Activated T-cell treated with anti-CD3 and anti-CD28 coated beads for 24 hours (primary cell): ENCODE data around the gene UST.

Experiments used
- DNase-seq: peaks from one replicate; pipeline ENCODE4 v3.0.0-alpha.2; 2020; ENCODE audit warnings: low read depth

The UST gene

GRCh38 chr6:148746363-148747144, at the start of gene UST:
Gene UST, plus strand, starts transcription at chr6:148747030. Its CDS starts 401 bp downstream, at chr6:148747431.
- peak; percentile 37 for DNase-seq

- no peak for DNase-seq
Observed at GRCh38 chr6:148697895-148698440, 48.9 kb upstream of the UST start.

- DNase-seq, result no peak
Observed at GRCh38 chr6:148698671-148699180, 48.1 kb upstream of the UST start.

GRCh38 chr6:148700047-148700715, 46.6 kb upstream of the UST start:
- DNase-seq, result no peak

- DNase-seq, result no peak
Observed at GRCh38 chr6:148700741-148701311, 46.0 kb upstream of the UST start.

GRCh38 chr6:148701375-148701774, 45.5 kb upstream of the UST start:
- DNase-seq, result no peak

GRCh38 chr6:148703900-148704299, 42.9 kb upstream of the UST start:
- no peak for DNase-seq

GRCh38 chr6:148704400-148705246, 42.2 kb upstream of the UST start:
- no peak for DNase-seq

- no peak for DNase-seq
Observed at GRCh38 chr6:148708707-148709106, 38.1 kb upstream of the UST start.

- DNase-seq, result no peak
Observed at GRCh38 chr6:148709577-148709976, 37.3 kb upstream of the UST start.

GRCh38 chr6:148711833-148712654, 34.8 kb upstream of the UST start:
- DNase-seq, result no peak

GRCh38 chr6:148713033-148713738, 33.6 kb upstream of the UST start:
- no peak for DNase-seq

- DNase-seq, result no peak
Observed at GRCh38 chr6:148713921-148714320, 32.9 kb upstream of the UST start.

- DNase-seq, result no peak
Observed at GRCh38 chr6:148716811-148717210, 30.0 kb upstream of the UST start.

GRCh38 chr6:148720406-148720805, 26.4 kb upstream of the UST start:
- DNase-seq, result no peak

- no peak for DNase-seq
Observed at GRCh38 chr6:148720897-148721296, 25.9 kb upstream of the UST start.

GRCh38 chr6:148723484-148723883, 23.3 kb upstream of the UST start:
- DNase-seq, result no peak

GRCh38 chr6:148724428-148724827, 22.4 kb upstream of the UST start:
- no peak for DNase-seq

- no peak for DNase-seq
Observed at GRCh38 chr6:148727104-148727503, 19.7 kb upstream of the UST start.

- no peak for DNase-seq
Observed at GRCh38 chr6:148735989-148736388, 10.8 kb upstream of the UST start.
